GM13977 (cell line): ENCODE measurements around the gene COL20A1.

Experiments used
- DNase-seq: peaks from one replicate; pipeline ENCODE4 v3.0.0; 2012; ENCODE audit warnings: low spot score
- CTCF ChIP-seq: IDR thresholded peaks from 2 replicates; pipeline ENCODE4 v1.5.1; 2012; ENCODE audit warnings: mild to moderate bottlenecking, control low read depth; ENCODE audit not compliant: insufficient read depth; ENCODE audit errors: extremely low read depth, missing control alignments
- in situ Hi-C: fragments of 300-500 bp; cut with MboI; formaldehyde crosslinking; loops from one replicate; pipeline ENCODE4 v1.12.0; 2022; ENCODE audit warnings: low sequenced_read_pairs, low pct_unique_long_range_greater_than_20kb, mixed read lengths, inconsistent platforms; ENCODE audit not compliant: unreplicated experiment

The COL20A1 gene

GRCh38 chr20:63292904-63293303 is at the start of gene COL20A1:
TSS of gene COL20A1 (plus strand) at chr20:63293186. CDS start at chr20:63295108, 1,922 bp downstream.
- no peak for DNase-seq
- in situ Hi-C loops: no loop called here
- TF ChIP-seq CTCF: no peak

DNA sequence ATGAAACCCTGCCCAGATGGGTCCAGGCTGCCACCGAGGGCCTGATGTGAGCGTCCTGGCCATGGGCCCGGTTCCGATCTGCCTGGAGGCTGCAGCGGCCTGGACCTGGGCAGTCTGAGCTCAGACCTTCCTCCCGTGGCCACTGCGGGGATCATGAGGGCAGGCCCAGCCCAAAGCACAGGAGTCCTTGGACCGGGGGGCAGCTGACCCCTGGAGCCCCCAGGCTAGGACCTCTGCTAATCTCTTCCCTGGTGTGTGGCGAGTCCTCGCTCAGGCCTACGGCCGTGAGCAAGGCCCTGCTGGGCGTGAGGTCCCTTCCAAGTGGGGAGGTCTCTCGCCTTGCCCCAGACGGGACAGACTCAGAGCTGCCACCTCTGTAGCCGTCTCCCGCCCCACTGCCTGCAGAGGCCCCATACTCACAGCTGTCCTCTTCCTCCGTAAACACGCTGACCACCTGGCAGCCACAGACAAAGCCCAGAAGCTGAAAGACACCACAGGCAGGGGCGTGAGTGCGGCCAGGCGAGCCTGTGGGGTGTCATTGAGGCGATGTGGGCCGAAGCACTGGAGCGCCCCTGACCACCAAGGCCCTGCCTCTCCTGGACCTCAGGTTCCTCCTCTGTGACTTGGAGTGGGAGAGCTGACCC is 49.3 kb upstream of the COL20A1 start:
- TF ChIP-seq CTCF: no peak
- in situ Hi-C loops: loop anchor here (25.0 kb wide), 1 partner anchor 94 kb away; no protein-coding TSS in a partner anchor
- DNase-seq: no peak

GRCh38 chr20:63244468-63244867 is 48.5 kb upstream of the COL20A1 start:
- no peak for TF ChIP-seq CTCF
- in situ Hi-C loops: loop anchor here (25.0 kb wide), 1 partner anchor 93 kb away; no protein-coding TSS in a partner anchor
- no peak for DNase-seq

DNA sequence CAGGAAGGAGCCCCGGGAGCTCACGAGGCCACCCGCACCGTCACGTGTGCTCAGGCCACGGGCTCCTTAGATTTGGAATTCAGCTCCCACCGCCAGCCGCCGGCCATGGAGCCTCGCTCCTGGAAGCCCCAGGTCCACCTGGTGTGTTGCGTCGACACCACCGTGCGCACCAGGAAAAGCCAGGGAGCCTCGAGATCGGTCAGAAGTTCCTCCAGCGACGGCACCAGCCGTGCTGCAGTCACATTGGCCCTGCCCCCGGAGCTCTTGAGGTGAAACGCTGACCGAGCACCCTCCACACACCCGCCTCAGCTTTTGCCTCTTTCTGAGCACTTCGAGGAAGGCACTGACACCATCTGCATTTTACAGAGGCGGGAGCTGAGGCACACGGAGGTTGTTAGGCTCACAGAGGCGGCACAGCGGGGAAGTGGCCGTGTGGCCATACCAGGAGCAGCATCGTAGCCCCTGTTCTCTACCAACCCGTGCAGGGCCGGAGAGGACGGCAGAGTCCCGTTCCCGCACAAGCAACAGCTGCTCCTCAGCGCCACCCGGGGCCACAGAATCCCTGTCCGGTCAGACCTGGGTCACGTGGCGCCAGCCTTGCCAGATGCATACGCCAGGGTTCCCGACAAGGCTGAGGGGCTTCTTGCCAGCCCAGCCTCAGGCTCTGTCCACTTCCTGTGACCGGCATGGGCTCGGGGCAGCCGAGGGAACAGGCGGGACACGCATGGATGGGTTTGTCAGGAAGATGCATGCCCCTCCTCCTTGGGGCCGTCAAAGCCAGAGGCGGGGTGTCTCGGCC is 46.3 kb upstream of the COL20A1 start:
- in situ Hi-C loops: loop anchor here (25.0 kb wide), 1 partner anchor 91 kb away; no protein-coding TSS in a partner anchor
- TF ChIP-seq CTCF: no peak
- DNase-seq: no peak

DNA sequence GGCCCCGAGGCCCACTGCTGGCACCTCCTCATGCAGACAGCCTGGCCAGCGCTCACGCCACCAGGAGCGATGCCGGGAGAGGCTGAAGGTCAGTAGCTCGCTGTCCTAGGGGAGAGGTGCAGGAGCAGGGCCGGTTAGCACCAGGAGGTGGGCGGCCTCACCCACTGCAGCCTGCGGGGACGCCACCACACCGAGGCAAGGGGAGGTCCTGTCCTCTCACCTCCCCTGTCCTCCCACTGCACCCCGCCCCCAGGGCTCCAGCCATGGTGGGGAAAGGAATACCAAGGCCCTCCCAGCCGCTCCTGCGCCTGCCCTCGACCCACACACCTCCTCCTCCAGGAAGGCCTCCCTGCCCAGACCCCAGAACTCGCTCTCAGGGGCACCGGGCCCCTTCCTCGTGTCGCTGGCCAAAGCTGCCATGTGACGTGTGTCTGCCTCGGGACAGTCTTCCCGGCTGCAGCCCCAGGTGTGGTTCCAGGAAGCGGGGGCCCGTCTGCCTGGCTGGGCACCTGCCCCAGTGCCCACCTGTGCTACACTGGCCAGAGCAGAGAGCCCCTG is 45.2 kb upstream of the COL20A1 start:
- no peak for DNase-seq
- no peak for TF ChIP-seq CTCF
- in situ Hi-C loops: loop anchor here (25.0 kb wide), 1 partner anchor 90 kb away; no protein-coding TSS in a partner anchor

DNA sequence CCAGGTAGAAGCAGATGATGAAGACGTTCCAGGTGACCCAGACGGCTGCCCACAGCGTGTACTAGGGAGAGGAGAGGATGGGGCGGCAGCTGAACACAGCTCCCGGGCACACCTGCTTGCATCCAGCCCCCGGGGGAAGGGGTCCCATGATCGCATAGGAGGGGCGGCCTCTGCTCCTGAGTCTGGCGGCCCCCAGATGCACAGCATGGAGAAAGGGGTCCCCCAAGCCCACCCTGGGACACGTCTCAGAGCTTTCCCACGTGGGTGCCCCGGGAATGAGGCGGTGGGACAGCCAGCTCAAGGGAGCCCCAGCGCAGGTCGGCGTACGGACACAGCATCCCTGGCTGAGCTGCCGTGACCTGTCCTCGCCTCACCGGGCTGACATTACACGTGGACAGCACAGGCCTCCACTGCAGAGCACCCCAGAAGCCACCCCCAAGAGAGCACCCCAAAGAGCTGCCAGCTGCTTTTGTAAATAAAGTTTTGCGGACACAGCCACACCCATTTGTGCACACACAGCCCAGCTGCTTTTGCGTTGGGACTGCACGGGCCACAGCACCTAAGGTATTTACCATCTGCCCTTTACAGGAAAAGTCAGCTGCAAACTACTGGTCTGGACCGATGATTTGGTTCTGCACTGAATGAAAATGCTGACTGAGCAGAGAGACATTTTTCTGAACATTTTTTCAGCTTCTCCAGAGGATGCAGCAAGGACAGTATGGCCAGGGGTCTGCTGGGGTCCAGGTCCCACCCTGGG is 44.0 kb upstream of the COL20A1 start:
- no peak for DNase-seq
- in situ Hi-C loops: loop anchor here (25.0 kb wide), 1 partner anchor 88 kb away; no protein-coding TSS in a partner anchor
- no peak for TF ChIP-seq CTCF
